Hepatocyte (in vitro differentiated cells): ENCODE measurements around the gene UROC1. TPM values are rescaled to one million over a fixed set of nuclear protein-coding genes. Genes with fewer than 3 reads are reported as not detected.

ENCODE experiments used
- DNase-seq: peaks from one replicate; pipeline ENCODE4 v3.0.0-alpha.2; 2016; ENCODE audit warnings: low spot score
- H2AFZ ChIP-seq: fragments of 200-600 bp; sonication (generic); 2 replicates; pipeline ENCODE4 v1.6.0; 2016; ENCODE audit warnings: antibody characterized with exemption, mild to moderate bottlenecking
- H3K27ac ChIP-seq: fragments of 200-600 bp; sonication (generic); 2 replicates; pipeline ENCODE4 v1.5.1; 2016; ENCODE audit warnings: mild to moderate bottlenecking
- H3K27me3 ChIP-seq: fragments of 200-600 bp; sonication (generic); 2 replicates; pipeline ENCODE4 v1.6.1; 2016
- H3K36me3 ChIP-seq: fragments of 200-600 bp; sonication (generic); replicated peaks from 2 replicates; pipeline ENCODE4 v1.5.1; 2016; ENCODE audit warnings: low read depth; ENCODE audit not compliant: insufficient read depth
- H3K4me1 ChIP-seq: fragments of 200-600 bp; sonication (generic); 2 replicates; pipeline ENCODE4 v1.5.1; 2016; ENCODE audit warnings: mild to moderate bottlenecking, moderate library complexity; ENCODE audit not compliant: insufficient read depth
- H3K4me2 ChIP-seq: fragments of 200-600 bp; sonication (generic); 2 replicates; pipeline ENCODE4 v1.6.0; 2016
- H3K4me3 ChIP-seq: fragments of 200-600 bp; sonication (generic); 2 replicates; pipeline ENCODE4 v1.5.1; 2016; ENCODE audit warnings: mild to moderate bottlenecking
- H3K79me2 ChIP-seq: fragments of 200-600 bp; sonication (generic); 2 replicates; pipeline ENCODE4 v1.6.0; 2017; ENCODE audit warnings: mild to moderate bottlenecking
- H3K9me2 ChIP-seq: fragments of 200-600 bp; sonication (generic); replicated peaks from 2 replicates; pipeline ENCODE4 v1.6.0; 2017; ENCODE audit warnings: mild to moderate bottlenecking; ENCODE audit not compliant: insufficient read depth
- H3K9me3 ChIP-seq: fragments of 200-600 bp; sonication (generic); 2 replicates; pipeline ENCODE4 v1.5.1; 2016; ENCODE audit warnings: low read depth, mild to moderate bottlenecking
- H4K20me1 ChIP-seq: fragments of 200-600 bp; sonication (generic); 2 replicates; pipeline ENCODE4 v1.6.0; 2016; ENCODE audit warnings: mild to moderate bottlenecking; ENCODE audit not compliant: insufficient read depth, poor library complexity, severe bottlenecking
- EZH2 ChIP-seq: fragments of 200-600 bp; sonication (generic); IDR thresholded peaks from 2 replicates; pipeline ENCODE4 v1.6.1; 2016; ENCODE audit warnings: antibody characterized with exemption, mild to moderate bottlenecking, borderline replicate concordance
- EZH2phosphoT487 ChIP-seq: fragments of 200-600 bp; sonication (generic); IDR thresholded peaks from one replicate; pipeline ENCODE4 v1.6.1; 2018; ENCODE audit warnings: antibody characterized with exemption, mild to moderate bottlenecking, low read depth, moderate library complexity; ENCODE audit not compliant: unreplicated experiment, severe bottlenecking
- WGBS: methylation state at CpG from one replicate; pipeline ENCODE4 v1.1.6; 2016; ENCODE audit warnings: low lambda C conversion rate; ENCODE audit errors: missing lambda C conversion rate; 5-methylcytosine and 5-hydroxymethylcytosine counted together
- polyA plus RNA-seq: library from polyadenylated mRNA; unstranded; fragments of >200 nt; fragmentation: Nextera tagmentation; extraction: Ambion mirVana; gene quantifications from 2 replicates; pipeline ENCODE4 v1.2.1, GENCODE V29; 2016
- total RNA-seq: library from RNA; depleted of rRNA; stranded (reverse); fragments of >200 nt; gene quantifications from 2 replicates; pipeline ENCODE4 v1.2.3, GENCODE V29; 2014
- TF ChIP-seq, protein P1 (sequence below): fragments of 200-600 bp; sonication (generic); IDR thresholded peaks from 2 replicates; pipeline ENCODE4 v1.5.1; 2016; ENCODE audit warnings: antibody characterized with exemption, mild to moderate bottlenecking; ENCODE audit not compliant: poor library complexity

The UROC1 gene
- total and polyA plus RNA-seq, 2 experiments from 2014 or later, result 2.3 to 4.2 TPM

DNA sequence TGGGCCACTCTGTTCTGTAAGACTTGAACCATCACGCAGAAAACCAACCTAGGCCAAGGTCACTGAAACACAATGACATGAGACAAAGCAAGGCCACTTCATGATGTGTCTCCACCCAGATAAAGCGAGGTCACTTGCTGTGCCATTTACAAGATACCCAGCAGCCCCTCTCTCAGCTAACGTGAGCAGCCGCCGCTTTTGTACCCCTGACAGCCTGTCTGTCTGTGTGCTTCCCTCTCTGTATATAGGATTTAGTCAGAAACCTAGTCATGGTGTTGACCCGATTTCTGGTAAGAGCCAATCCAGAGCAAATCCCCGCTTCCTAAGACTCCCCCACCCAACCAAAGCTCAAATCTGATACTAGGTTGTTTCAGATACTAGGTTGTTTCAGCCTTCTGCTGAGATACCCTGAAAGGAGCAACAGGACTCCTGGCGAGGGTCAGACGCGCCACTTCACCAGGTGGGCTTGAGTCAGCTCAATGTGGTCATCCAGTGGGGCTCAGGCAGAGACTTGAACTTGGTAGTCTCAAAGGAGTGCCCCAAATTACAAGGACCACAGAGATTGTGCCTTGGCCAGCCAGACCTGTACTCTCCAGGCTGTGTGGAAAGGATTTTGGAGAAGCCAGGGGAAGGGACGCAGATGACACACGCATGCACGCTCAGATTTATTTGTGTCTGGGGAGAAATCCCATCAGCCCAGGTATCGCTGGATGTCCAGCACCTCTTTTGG, 38.8 kb downstream of the UROC1 start:
- WGBS, result 94% methylated on average over 14 of the region's 14 CpGs
- H3K4me1 ChIP-seq, result peaks cover 8% of the 10 kb centered on the region
- H2AFZ ChIP-seq, result no peak overlapping the region
- TF ChIP-seq, protein P1, sequence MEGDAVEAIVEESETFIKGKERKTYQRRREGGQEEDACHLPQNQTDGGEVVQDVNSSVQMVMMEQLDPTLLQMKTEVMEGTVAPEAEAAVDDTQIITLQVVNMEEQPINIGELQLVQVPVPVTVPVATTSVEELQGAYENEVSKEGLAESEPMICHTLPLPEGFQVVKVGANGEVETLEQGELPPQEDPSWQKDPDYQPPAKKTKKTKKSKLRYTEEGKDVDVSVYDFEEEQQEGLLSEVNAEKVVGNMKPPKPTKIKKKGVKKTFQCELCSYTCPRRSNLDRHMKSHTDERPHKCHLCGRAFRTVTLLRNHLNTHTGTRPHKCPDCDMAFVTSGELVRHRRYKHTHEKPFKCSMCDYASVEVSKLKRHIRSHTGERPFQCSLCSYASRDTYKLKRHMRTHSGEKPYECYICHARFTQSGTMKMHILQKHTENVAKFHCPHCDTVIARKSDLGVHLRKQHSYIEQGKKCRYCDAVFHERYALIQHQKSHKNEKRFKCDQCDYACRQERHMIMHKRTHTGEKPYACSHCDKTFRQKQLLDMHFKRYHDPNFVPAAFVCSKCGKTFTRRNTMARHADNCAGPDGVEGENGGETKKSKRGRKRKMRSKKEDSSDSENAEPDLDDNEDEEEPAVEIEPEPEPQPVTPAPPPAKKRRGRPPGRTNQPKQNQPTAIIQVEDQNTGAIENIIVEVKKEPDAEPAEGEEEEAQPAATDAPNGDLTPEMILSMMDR, result no peak
- TF ChIP-seq EZH2 (no peak), EZH2phosphoT487 (no peak)
- H3K4me3 ChIP-seq, result no peak overlapping the region
- no peaks in the 10 kb centered on the region for H3K9me3 ChIP-seq
- no peak overlapping the region for H3K27ac ChIP-seq
- H4K20me1 ChIP-seq, result peaks cover 15% of the 10 kb centered on the region
- no peak for DNase-seq
- H3K4me2 ChIP-seq, result no peak overlapping the region
- H3K36me3 ChIP-seq, result no peaks in the 10 kb centered on the region
- peaks cover 13% of the 10 kb centered on the region for H3K79me2 ChIP-seq
- no peaks in the 10 kb centered on the region for H3K9me2 ChIP-seq
- no peaks in the 10 kb centered on the region for H3K27me3 ChIP-seq

DNA sequence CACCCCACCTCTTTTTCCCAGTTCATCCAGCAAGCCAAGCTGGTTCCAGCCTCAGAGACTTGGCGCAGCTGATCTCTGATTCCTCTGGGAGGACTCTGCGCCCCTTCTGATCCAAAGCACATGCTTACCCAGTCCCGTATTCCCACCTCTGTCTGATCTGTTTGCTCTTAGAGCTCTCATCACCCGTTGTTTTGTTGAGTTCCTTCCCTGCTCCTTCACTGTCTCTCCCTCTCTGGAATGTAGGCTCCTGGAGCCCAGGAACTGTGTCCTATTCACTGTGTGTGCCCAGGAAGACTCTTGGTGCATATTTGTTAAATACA, 40.6 kb downstream of the UROC1 start:
- WGBS, result 71% methylated on average over 4 of the region's 4 CpGs
- H3K9me2 ChIP-seq, result no peaks in the 10 kb centered on the region
- H3K4me3 ChIP-seq, result no peak overlapping the region
- no peaks in the 10 kb centered on the region for H3K27me3 ChIP-seq
- H3K9me3 ChIP-seq, result no peaks in the 10 kb centered on the region
- H3K27ac ChIP-seq, result no peak overlapping the region
- TF ChIP-seq EZH2, result no peak
- TF ChIP-seq EZH2phosphoT487, result no peak
- TF ChIP-seq, protein P1, result no peak
- DNase-seq, result no peak
- peaks cover 31% of the 10 kb centered on the region for H4K20me1 ChIP-seq
- peak overlapping the region; percentile 75 for H3K4me2 ChIP-seq
- H3K79me2 ChIP-seq, result peaks cover 27% of the 10 kb centered on the region
- H3K4me1 ChIP-seq, result peaks cover 23% of the 10 kb centered on the region
- H2AFZ ChIP-seq, result no peak overlapping the region
- H3K36me3 ChIP-seq, result no peaks in the 10 kb centered on the region

DNA sequence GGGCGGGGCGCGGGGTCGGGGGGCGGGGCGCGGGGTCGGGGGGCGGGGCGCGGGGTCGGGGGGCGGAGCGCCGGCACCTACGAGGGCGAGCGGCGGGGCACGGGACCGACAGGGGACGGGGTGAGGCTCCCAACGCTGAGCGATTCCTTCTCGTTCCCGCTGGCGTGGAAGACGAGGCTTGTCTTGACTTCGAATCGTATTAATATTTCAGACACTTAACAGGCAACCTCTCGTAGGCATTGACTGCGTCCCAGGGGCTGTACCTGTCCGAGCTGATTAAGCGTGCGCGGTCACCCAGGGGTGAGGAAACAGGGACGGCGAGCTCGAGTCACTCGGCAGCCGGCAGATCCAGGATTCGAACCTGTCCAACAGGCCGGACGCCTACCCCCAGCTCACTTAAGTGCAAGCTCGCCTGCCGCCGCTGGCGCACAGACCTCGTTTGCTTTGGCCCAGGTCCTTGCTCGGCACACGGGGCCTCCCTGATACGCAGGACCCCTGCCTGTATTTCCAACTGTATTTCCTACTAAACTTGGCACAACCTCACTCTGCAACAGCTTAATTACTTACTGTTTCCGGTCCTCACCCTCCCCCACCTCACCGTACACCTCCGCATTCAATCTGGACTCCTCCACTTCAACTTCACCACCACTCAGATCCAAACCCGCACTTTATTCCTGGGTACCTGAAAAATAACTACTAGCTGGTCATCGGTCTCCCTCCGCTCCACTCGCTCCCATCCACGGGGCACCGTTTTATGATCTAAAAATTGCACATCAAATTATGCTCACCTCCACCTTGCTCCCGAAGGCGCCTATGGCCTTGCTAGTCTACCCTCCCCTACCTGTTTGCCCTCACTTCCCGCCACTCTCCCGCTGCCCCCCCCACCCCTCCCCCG, 41.2 kb downstream of the UROC1 start:
- peak overlapping the region; percentile 41 for H3K4me3 ChIP-seq
- H3K27me3 ChIP-seq, result no peaks in the 10 kb centered on the region
- WGBS, result 19% methylated on average over 41 of the region's 66 CpGs
- no peaks in the 10 kb centered on the region for H3K9me2 ChIP-seq
- peaks cover 37% of the 10 kb centered on the region for H4K20me1 ChIP-seq
- peaks cover 25% of the 10 kb centered on the region for H3K4me1 ChIP-seq
- peak overlapping the region; percentile 80 for H2AFZ ChIP-seq
- peak overlapping the region; percentile 94 for H3K27ac ChIP-seq
- TF ChIP-seq EZH2phosphoT487 (no peak), EZH2 (no peak)
- TF ChIP-seq, protein P1, result no peak
- H3K4me2 ChIP-seq, result peak overlapping the region; percentile 75
- H3K79me2 ChIP-seq, result peaks cover 33% of the 10 kb centered on the region
- H3K36me3 ChIP-seq, result no peaks in the 10 kb centered on the region
- no peaks in the 10 kb centered on the region for H3K9me3 ChIP-seq
- DNase-seq, result no peak
